H1 (cell line): ENCODE results near the gene RRAS2. TPM values are rescaled to one million over a fixed set of nuclear protein-coding genes. Genes with fewer than 3 reads are reported as not detected.

ENCODE experiments used
- CBX5 ChIP-seq: fragments of 300-800, 300-1000 bp; sonication (generic); IDR thresholded peaks from 2 replicates; pipeline ENCODE4 v1.7.1; 2016; ENCODE audit warnings: antibody characterized with exemption, low read length, low read depth
- HDAC6 ChIP-seq: IDR thresholded peaks from one replicate; pipeline ENCODE4 v1.7.1; 2012; ENCODE audit warnings: low read depth, mild to moderate bottlenecking, inconsistent platforms, low read length, moderate library complexity
- JUN ChIP-seq: IDR thresholded peaks from 2 replicates; pipeline ENCODE4 v1.6.1; 2011; ENCODE audit warnings: low read depth, mild to moderate bottlenecking, improper control_type of control experiment, low read length
- PHF8 ChIP-seq: fragments of 200-600 bp; sonication (generic); conservative IDR thresholded peaks from 2 replicates; pipeline ENCODE4 v1.7.1; 2012; ENCODE audit warnings: low read depth, mild to moderate bottlenecking, inconsistent platforms, low read length, moderate library complexity
- RFX5 ChIP-seq: IDR thresholded peaks from 2 replicates; pipeline ENCODE4 v1.6.1; 2011; ENCODE audit warnings: low read depth, low read length, improper control_type of control experiment, borderline replicate concordance
- TAF7 ChIP-seq: optimal IDR thresholded peaks from 2 replicates; pipeline ENCODE3; 2011; ENCODE audit warnings: low read depth, mild to moderate bottlenecking, inconsistent platforms, low read length, moderate library complexity, borderline replicate concordance
- polyA plus RNA-seq, 7 experiments: library from polyadenylated mRNA; depleted of rRNA in 3 of 7; stranded (reverse) in 5 of 7; unstranded in 2 of 7; fragments of >200 nt in 5 of 7; fragments of 200-250 nt in 2 of 7; gene quantifications; 1 replicate in 5 of 7; 2 replicates in 1 of 7; 4 replicates in 1 of 7; pipeline versions ENCODE4 v1.2.1 to v1.2.3, GENCODE V29; 2011 to 2013; ENCODE audit warnings: missing spikeins in 2 of 7, mixed read lengths in 2 of 7
- total RNA-seq: library from RNA; stranded (reverse); fragmentation: NEBNext Ultra II Directional; extraction: Animal tissue kit (Norgen Biotek cat#: 25700); gene quantifications from 2 replicates; pipeline ENCODE4 v1.2.1, GENCODE V29; 2021

The RRAS2 gene
- total and polyA plus RNA-seq, 2 of the 8 experiments (the other 6 are each of a cell fraction or from before 2014, with no cell fraction given) = 72.3 to 234 TPM

DNA sequence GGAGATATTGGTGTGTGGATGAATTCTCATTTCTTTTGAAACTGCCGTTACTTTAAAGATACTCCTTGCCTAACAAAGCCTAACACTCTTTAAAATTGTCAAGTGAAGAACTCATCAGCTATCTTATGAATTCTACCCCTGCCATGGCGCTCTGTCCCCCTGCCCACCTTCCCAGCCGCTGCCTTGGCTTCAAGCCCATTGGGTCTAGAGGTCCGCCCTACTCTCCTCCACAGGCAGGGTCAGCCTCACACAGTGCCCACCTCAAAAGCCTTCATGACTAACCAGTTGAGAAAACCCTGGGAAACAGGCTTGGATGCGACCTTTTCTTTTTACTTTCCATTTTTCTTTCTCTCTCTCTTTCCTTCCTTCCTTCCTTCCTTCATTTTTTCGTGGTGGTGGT lies 128.6 kb downstream of the RRAS2 start (continued):
- TF ChIP-seq PHF8 (no peak), JUN (no peak), TAF7 (no peak), CBX5 (no peak), RFX5 (no peak), HDAC6 (no peak)
